IPS-18c (cell line): Measurements from ENCODE around the gene GADL1.

ENCODE experiments used
- H3K4me3 ChIP-seq: 2 replicates; pipeline ENCODE4 v1.7.0; 2013; ENCODE audit warnings: low read depth, mild to moderate bottlenecking, low read length, moderate library complexity; ENCODE audit not compliant: insufficient read depth
- H3K9me3 ChIP-seq: one replicate; pipeline ENCODE4 v1.6.1; 2013; ENCODE audit warnings: mild to moderate bottlenecking, low read length, moderate library complexity; ENCODE audit not compliant: control insufficient read depth, insufficient read depth

The GADL1 gene

DNA sequence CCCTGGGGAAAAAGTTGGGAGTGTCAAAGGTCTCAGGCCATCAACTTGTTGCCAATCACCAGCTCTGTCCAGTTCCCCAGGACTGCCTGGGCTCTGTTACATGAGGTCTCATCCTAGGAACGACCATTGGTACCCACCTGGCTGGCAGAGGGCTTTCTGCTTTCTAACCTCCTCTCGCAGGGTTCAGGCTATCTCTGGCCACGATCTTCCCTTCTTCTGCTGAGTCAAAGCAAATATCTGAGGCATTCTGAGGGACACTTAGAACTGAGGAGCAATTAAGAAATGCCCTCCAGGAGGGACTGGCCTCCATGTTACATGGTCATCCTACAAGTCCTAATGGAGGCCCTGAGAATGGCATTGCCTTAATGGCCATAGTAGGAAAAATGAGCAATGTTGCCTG is 210.7 kb downstream of the GADL1 start:
- Histone ChIP-seq H3K9me3 (no peaks in the 10 kb centered on the region), H3K4me3 (no peak overlapping the region)

DNA sequence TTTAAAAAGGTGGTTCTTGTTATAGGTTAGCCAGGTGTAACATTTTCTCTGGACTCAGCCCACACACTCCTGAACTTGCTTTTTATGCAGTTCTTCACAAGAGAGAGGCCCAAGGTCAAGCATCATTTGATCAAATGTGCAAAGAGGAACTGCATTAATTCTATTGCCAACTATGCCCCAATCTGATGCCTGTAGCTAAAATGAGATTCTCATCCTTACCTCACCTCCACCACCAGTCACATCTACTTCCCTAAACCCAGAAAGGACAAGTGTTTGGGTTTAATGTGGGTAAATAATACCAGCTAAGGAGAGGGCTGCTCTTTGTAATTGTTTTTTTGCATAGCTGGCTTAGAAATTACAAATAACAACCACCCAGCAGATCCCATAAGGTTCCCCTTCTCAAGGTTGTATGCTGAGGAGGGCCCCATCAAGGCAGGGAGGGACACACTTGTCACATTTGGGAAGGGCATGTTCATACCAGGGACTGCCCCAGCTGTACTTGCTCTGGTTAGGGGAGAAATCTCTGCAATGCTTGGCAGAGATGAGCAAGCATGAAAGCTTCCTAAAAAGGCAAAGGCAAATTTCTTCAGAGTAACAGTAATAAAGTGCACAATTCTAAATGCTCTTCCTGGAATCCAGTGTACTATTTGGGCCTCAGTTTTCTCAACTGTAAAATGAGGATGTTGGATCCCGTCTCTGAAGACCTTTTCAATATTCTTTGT is 211.9 kb downstream of the GADL1 start:
- Histone ChIP-seq H3K4me3 (no peak overlapping the region), H3K9me3 (no peaks in the 10 kb centered on the region)

DNA sequence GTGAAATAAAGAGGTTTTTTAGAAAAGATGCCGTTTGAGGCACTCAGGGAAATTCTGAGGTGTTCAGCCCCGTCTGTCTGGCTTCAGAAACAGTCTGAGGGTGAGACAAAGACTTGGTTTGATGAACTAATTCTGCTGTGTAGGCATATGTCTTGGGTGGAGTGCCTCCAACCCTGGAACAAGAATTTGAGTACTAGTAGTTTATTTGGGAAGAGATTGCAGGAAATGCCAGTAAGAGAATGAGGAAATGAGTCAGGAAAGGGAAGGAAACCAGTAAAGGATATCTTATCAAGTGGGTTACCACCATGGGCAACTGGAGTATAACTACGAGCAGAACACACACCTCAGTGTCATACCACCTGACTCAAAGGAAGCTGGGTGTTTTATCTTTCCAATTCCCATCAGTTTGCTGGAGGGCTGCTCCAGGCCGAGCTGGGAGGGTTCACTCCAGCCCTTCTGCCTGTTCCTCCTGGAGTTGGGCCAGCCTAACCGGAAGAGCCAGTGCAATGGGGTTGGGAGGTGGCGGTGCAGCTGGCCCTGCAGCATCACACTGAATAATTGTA is 212.7 kb downstream of the GADL1 start:
- no peak overlapping the region for H3K4me3 ChIP-seq
- H3K9me3 ChIP-seq = no peaks in the 10 kb centered on the region

DNA sequence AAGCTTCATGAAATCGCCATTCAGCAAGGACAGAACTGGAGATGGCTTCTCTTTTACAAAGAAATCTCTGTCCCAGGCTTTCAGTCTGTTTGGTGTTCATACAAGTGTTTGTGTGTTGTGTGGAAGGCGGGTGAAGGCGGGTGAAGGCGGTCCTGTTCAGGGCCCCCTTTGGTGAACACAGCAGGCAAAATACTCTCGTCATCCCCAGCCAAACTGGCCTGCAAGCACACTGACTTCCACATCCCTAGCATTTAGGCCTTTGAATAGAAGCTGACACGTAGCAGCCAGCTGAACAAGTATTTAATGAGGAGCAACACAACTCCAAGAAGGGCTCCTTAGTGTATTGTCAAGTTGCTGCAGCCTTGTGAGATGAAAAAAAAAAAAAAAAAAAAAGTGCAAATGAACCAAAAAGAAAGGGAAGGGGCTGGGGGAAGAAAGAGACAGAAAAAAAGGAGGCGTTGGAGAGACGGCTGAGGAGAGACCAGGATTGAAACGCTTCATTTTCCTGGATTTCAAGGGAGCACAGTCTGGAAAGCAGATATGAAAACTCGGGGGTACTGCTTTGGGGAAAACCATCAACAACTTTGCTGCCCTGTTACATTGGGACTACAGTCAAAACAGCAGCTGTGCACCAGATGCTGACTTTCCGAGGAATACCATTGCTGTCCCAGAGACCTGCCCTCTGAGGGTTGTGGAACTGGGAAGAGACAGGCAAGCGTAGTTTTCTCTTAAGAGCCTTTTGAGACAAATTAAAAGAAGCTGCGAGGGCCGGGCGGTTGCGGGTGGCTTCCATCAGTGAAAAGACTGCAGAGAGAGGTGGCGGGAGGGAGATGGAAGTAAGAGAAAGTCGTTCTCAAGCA is 213.4 kb downstream of the GADL1 start:
- no peaks in the 10 kb centered on the region for H3K9me3 ChIP-seq
- H3K4me3 ChIP-seq = no peak overlapping the region

DNA sequence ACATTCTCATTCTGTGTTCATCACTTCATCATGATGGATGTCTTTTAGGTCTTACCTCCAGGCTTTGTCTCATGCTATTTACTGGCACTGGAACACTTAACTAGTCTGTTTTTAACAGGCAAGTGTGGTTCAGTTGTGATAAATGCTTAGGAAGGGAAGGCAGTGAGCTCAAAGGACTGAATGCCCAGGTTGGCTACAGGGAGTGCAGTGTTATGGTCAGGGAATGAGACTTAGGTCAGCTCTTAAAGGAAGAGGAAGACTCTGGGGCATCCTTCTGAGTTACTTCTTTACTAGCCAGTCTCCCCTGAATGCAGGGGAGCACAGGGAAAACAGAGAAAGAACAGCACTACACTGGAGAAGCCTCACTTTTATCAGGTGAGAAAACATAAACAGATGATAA is 215.4 kb downstream of the GADL1 start:
- Histone ChIP-seq H3K9me3 (no peaks in the 10 kb centered on the region), H3K4me3 (no peak overlapping the region)

DNA sequence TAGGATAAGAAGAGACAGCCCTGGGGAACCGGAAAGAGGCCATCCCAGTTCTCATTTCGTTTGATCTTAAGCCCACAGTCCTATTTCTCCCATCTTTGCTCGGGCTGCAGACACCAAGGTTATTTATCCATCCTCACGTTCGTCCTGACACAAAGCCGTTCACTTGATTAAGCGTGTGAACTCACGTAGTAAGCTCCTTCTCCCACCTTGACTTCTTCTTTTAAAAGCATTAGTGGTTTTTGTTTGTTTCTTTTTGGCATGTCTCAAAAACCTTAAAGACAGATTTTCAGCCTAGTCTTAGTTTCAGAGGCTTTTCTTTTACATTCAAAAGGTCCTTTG is 217.1 kb downstream of the GADL1 start:
- Histone ChIP-seq H3K9me3 (no peaks in the 10 kb centered on the region), H3K4me3 (no peak overlapping the region)

DNA sequence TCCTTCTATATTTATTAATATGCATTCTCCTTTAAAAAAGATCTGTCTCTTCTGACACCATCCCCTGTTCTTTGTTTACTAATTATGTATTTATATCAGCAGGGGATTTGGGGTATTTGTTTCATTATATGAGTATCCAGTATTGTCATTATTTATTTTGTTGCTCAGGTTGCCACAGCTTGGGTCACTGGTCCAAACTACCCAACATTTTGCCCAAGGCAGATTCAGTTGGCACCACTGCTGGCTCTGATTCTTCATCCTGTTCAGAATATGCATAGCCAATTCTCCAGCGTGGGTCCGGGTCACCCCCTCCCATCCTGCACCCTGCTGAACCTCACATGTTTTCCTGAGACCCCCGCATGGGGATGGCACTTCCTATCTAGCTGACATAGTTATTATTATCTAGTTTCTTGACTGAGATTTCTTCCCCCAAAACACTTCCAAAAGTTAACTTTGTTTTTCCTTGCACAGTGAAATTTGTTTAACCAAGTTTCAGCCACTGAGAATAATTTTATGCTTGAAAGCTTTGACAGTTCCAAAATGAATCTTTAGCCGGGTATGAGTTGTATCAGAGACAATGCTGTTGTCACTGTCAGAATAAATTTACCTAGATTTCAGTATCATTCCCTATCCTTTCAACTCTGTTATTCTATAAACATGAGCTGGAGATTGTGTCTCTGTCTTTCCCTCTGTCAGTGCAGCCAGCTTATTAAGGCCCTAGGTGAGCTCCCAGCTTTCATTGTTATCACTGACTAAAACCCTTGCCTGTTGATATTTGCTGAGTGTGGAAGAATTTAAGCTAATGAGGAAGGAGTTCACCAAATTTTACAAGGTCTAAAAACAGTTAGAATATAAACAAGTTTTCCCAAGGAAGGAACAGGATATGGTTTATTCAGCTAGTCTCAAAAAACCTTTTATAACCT is 217.8 kb downstream of the GADL1 start:
- no peak overlapping the region for H3K4me3 ChIP-seq
- no peaks in the 10 kb centered on the region for H3K9me3 ChIP-seq
